Superior temporal gyrus (tissue), 1 donor: ENCODE data around the gene MAGEC1.
"Not testable (repeated sequence)": the region's sequence is repeated elsewhere in the genome, so short reads cannot be mapped to it uniquely, and the experiment has no call there.

Experiments used
- DNase-seq: peaks from one replicate; pipeline ENCODE4 v3.0.0-alpha.2; 2016; ENCODE audit errors: extremely low spot score

The MAGEC1 gene

GRCh38 chrX:141903400-141904155 lies at the start of gene MAGEC1:
Gene MAGEC1 (plus strand): TSS chrX:141903894. CDS start chrX:141905073, 1,179 bp downstream.
- DNase-seq = no peak

- no peak for DNase-seq
These were observed 46.2 kb upstream of the MAGEC1 start for GRCh38 chrX:141857479-141857878.

- no peak for DNase-seq
These were observed 24.1 kb upstream of the MAGEC1 start for GRCh38 chrX:141879616-141880015.

- DNase-seq = not testable (repeated sequence)
These were observed 14.9 kb upstream of the MAGEC1 start for GRCh38 chrX:141888811-141889210.

GRCh38 chrX:141894733-141895132 lies 9.0 kb upstream of the MAGEC1 start:
- DNase-seq = no peak

GRCh38 chrX:141897690-141898089 lies 6.0 kb upstream of the MAGEC1 start:
- DNase-seq = no peak

GRCh38 chrX:141902366-141902765 lies 1.3 kb upstream of the MAGEC1 start:
- no peak for DNase-seq

- DNase-seq = no peak
These were observed 568 bp downstream of the MAGEC1 start for GRCh38 chrX:141904262-141904661.

- no peak for DNase-seq
These were observed 14.1 kb downstream of the MAGEC1 start for GRCh38 chrX:141917801-141918200.

GRCh38 chrX:141924293-141924692 lies 20.6 kb downstream of the MAGEC1 start:
- DNase-seq = no peak

GRCh38 chrX:141928432-141928831 lies 24.7 kb downstream of the MAGEC1 start:
- DNase-seq = no peak

- no peak for DNase-seq
These were observed 30.5 kb downstream of the MAGEC1 start for GRCh38 chrX:141934059-141934641.

GRCh38 chrX:141935645-141936044 lies 32.0 kb downstream of the MAGEC1 start:
- no peak for DNase-seq

GRCh38 chrX:141936080-141936479 lies 32.4 kb downstream of the MAGEC1 start:
- peak; percentile 37 for DNase-seq

- no peak for DNase-seq
These were observed 37.5 kb downstream of the MAGEC1 start for GRCh38 chrX:141941234-141941633.

GRCh38 chrX:141945426-141945825 lies 41.7 kb downstream of the MAGEC1 start:
- no peak for DNase-seq

- DNase-seq = no peak
These were observed 43.7 kb downstream of the MAGEC1 start for GRCh38 chrX:141947350-141947749.

- no peak for DNase-seq
These were observed 48.9 kb downstream of the MAGEC1 start for GRCh38 chrX:141952603-141953002.

GRCh38 chrX:141958675-141959074 lies 55.0 kb downstream of the MAGEC1 start:
- DNase-seq = no peak
